IPS-18c (cell line): ENCODE measurements around the gene DSC3.

Experiments
- H3K4me3 ChIP-seq: 2 replicates; pipeline ENCODE4 v1.7.0; 2013; ENCODE audit warnings: low read depth, mild to moderate bottlenecking, low read length, moderate library complexity; ENCODE audit not compliant: insufficient read depth
- H3K9me3 ChIP-seq: one replicate; pipeline ENCODE4 v1.6.1; 2013; ENCODE audit warnings: mild to moderate bottlenecking, low read length, moderate library complexity; ENCODE audit not compliant: control insufficient read depth, insufficient read depth

Gene DSC3

DNA sequence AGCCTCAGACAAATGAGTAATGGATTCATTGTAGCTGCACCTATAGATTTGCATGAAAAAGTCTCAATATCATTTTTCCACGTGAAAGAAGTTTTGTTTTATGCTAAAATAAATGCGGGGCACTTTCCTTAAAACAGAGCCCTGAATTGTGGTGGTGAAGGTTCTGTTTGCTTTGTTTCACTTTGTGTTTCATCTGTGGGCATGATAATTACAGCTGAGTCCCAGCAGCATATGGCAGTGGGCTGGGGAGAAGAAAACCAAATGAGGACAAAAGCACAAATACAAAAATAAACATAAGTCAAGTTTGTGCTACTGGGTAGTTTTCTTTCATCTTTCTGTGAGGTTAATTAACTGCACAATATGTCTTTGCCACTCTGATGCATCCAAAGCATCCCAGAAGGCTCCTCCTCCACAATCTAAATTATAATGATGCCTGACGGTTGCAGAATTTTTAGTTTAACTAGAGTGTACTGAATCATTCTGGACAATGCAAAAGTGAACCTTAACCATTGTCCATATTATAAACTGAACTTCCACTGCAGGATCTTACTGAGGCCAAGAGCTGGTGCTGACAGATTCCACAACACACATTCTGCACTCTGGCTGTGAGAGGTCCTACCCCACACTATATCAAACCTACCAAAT lies 97.6 kb downstream of the DSC3 start:
- Histone ChIP-seq H3K4me3 (no peak overlapping the region), H3K9me3 (no peaks in the 10 kb centered on the region)

DNA sequence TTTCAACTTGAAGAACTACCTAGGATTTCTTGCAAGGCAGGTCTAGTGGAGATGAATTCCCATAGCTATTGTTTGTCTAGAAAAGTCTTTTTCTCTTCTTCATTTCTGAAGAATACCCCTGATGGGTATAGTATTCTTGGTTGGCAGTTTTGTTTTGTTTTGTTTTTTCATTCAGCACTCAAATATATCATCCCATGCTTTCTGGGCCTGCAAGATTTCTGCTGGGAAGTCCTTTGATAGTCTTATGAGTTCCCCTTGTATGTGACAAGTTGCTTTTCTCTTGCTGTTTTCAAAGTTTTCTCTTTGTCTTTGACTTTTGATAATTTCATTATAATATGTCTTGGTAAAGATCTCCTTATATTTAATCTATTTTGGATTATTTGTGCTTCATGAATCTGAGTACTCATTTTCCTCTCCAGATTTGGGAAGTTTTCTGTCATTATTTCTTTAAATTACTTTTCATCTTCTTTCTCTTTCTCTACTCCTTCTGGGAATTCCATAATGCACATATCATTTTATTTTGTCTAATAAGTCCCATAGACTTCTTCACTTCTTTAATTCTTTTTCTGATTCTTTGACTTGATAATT lies 101.5 kb downstream of the DSC3 start:
- H3K9me3 ChIP-seq: no peaks in the 10 kb centered on the region

More for the DNA sequence above, 101.5 kb downstream of the DSC3 start:
- no peak overlapping the region for H3K4me3 ChIP-seq
